Measurements from ENCODE around the gene FOXK1.
"Not testable (repeated sequence)": the region's sequence is repeated elsewhere in the genome, so short reads cannot be mapped to it uniquely, and the experiment has no call there.

FOXK1 gene

DNA sequence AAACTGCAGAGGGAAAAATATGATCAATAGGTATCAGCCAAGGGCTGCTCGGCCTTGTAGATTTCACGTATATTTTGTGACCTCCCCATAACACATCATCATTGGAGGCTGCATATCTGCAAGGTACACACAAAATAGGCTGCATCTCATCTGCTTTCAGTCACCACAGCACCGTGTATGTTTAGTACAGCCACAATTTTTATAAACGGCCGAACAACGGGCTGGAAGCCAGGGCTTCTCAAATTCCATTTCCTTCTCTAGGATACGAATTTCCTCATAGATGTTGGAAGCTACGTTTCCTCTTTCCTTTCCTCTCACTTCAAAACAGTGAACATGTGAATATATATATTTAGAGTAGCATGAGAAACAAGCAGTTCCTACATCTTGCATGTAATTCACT is 20.2 kb upstream of the FOXK1 start:
- no peaks in the 10 kb centered on the region for H3K36me3 ChIP-seq (ENCODE audit: insufficient read depth, low read length)
- no peak for DNase-seq (ENCODE audit: low read depth, low spot score)
- TF ChIP-seq POLR2AphosphoS5 (IDR thresholded peaks at IDR 0.05; ENCODE audit: borderline replicate concordance, low read depth, low read length), result no peak
- TF ChIP-seq FOXP2 (optimal IDR thresholded peaks at IDR 0.05; ENCODE audit: control extremely low read depth, extremely low read length, insufficient read depth), result no peak
- no peak for TF ChIP-seq EZH2 (IDR thresholded peaks at IDR 0.05)
- H3K9ac ChIP-seq (ENCODE audit: insufficient read length), result no peak overlapping the region
- H3K9me3 ChIP-seq (ENCODE audit: low read depth, low read length), result no peaks in the 10 kb centered on the region; the same call in 1 of the 2 replicates
- no peak overlapping the region for H3K4me3 ChIP-seq
- 0 out of 2 replicates have a peak overlapping the region, but pooled peaks have one; percentile 1 for H3K27ac ChIP-seq

- Histone ChIP-seq H3K9me3 (ENCODE audit: low read depth, low read length) (no peaks in the 10 kb centered on the region), H3K4me3 (no peak overlapping the region), H3K27ac (no peak overlapping the region), H3K9ac (ENCODE audit: insufficient read length) (no peak overlapping the region), H3K36me3 (ENCODE audit: insufficient read depth, low read length) (no peaks in the 10 kb centered on the region)
- no peak for TF ChIP-seq POLR2AphosphoS5 (IDR thresholded peaks at IDR 0.05; ENCODE audit: borderline replicate concordance, low read depth, low read length)
- no peak for TF ChIP-seq FOXP2 (optimal IDR thresholded peaks at IDR 0.05; ENCODE audit: control extremely low read depth, extremely low read length, insufficient read depth)
- TF ChIP-seq EZH2 (IDR thresholded peaks at IDR 0.05), result no peak
- no peak for DNase-seq (ENCODE audit: low read depth, low spot score)
Observed at GRCh38 chr7:4663239-4664018, 18.7 kb upstream of the FOXK1 start.

GRCh38 chr7:4665661-4666060 is 16.4 kb upstream of the FOXK1 start:
- H3K27ac ChIP-seq, result peak overlapping the region; percentile 64; the same call in 1 of the 2 replicates
- DNase-seq (ENCODE audit: low read depth, low spot score), result no peak
- H3K36me3 ChIP-seq (ENCODE audit: insufficient read depth, low read length), result no peaks in the 10 kb centered on the region
- TF ChIP-seq POLR2AphosphoS5 (IDR thresholded peaks at IDR 0.05; ENCODE audit: borderline replicate concordance, low read depth, low read length), result no peak
- TF ChIP-seq EZH2 (IDR thresholded peaks at IDR 0.05), result no peak
- TF ChIP-seq FOXP2 (optimal IDR thresholded peaks at IDR 0.05; ENCODE audit: control extremely low read depth, extremely low read length, insufficient read depth), result no peak
- no peak overlapping the region for H3K9ac ChIP-seq (ENCODE audit: insufficient read length)
- H3K4me3 ChIP-seq, result no peak overlapping the region
- no peaks in the 10 kb centered on the region for H3K9me3 ChIP-seq (ENCODE audit: low read depth, low read length)

DNA sequence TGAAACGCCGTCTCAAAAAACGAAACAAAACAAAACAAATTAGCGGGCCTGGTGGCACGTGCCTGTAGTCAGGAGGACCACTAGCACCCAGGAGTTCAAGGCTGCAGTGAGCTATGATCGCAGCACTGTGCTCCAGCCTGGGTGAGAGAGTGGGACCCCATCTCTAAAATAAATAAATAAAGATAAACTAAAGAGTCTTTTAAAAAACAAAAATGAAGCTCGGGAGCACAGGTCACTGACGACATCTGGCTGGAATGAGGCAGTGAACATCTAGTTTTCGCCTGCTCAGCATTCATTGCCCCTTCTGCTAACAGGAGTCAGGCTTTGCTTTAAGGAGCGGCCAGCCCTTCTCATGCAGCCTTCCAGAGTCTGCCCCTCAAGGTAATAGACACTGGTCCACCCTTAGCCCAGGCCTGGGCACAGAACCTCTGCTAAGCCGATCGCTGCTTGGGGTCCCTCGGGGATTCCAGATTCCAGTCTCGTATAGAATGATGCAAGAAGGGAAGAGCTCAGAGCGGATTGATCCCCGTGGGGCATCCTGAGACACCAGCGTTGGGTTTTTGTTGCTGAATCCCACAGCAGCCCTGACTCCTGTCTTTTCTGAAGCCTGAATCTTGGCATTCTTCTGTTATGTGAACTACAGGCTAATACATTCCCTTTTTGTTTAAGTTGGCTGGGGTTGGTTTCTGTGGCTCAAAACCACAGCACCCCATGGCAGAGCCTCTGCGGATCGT is 14.2 kb upstream of the FOXK1 start:
- peak; percentile 64 for DNase-seq (ENCODE audit: low read depth, low spot score)
- TF ChIP-seq EZH2 (IDR thresholded peaks at IDR 0.05) (no peak), FOXP2 (optimal IDR thresholded peaks at IDR 0.05; ENCODE audit: control extremely low read depth, extremely low read length, insufficient read depth) (no peak), POLR2AphosphoS5 (IDR thresholded peaks at IDR 0.05; ENCODE audit: borderline replicate concordance, low read depth, low read length) (no peak)
- no peaks in the 10 kb centered on the region for H3K36me3 ChIP-seq (ENCODE audit: insufficient read depth, low read length)
- peak overlapping the region; percentile 58 for H3K9ac ChIP-seq (ENCODE audit: insufficient read length)
- H3K4me3 ChIP-seq, result peak overlapping the region; percentile 19; the same call in 1 of the 2 replicates
- peak overlapping the region; percentile 75 for H3K27ac ChIP-seq
- no peaks in the 10 kb centered on the region for H3K9me3 ChIP-seq (ENCODE audit: low read depth, low read length)

DNA sequence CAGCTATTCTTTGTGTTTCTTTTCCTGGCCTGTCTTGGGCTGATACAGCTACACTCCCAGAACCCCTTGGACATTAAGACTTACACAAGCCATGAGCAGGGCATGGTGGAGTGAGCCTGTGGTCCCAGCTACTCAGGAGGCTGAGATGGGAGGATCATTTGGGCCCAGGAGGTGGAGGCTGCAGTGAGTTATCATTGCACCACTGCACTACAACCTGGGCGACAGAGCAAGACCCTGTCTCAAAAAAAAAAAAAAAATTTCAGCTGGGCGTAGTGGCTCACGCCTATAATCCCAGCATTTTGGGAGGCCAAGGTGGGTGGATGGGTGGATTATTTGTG is 13.6 kb upstream of the FOXK1 start:
- H3K4me3 ChIP-seq, result peak overlapping the region; percentile 19; the same call in 1 of the 2 replicates
- no peaks in the 10 kb centered on the region for H3K36me3 ChIP-seq (ENCODE audit: insufficient read depth, low read length)
- TF ChIP-seq POLR2AphosphoS5 (IDR thresholded peaks at IDR 0.05; ENCODE audit: borderline replicate concordance, low read depth, low read length), result no peak
- no peak for TF ChIP-seq FOXP2 (optimal IDR thresholded peaks at IDR 0.05; ENCODE audit: control extremely low read depth, extremely low read length, insufficient read depth)
- no peak for TF ChIP-seq EZH2 (IDR thresholded peaks at IDR 0.05)
- no peak for DNase-seq (ENCODE audit: low read depth, low spot score)
- no peaks in the 10 kb centered on the region for H3K9me3 ChIP-seq (ENCODE audit: low read depth, low read length)
- peak overlapping the region; percentile 58 for H3K9ac ChIP-seq (ENCODE audit: insufficient read length)
- H3K27ac ChIP-seq, result peak overlapping the region; percentile 75

DNA sequence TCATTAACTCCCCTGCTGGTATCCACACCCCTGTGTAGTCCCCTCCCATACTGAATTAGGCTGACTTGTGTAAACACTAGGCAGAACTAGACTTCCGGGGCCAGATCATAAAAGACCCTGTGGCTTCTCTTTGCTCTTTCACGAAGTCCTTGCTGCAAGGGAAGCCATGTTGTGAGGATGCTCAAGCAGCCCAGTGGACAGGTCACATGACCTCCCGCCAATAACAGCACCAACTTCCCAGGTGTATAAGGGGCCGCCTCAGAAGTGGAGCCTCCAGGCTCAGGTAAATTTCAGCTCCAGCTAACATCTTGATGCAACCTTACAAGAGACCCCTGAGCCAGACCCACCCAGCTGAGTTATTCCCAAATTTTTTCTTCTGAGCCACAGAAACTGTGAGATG is 11.3 kb upstream of the FOXK1 start:
- H3K36me3 ChIP-seq (ENCODE audit: insufficient read depth, low read length), result no peaks in the 10 kb centered on the region
- H3K9me3 ChIP-seq (ENCODE audit: low read depth, low read length), result no peaks in the 10 kb centered on the region
- no peak for DNase-seq (ENCODE audit: low read depth, low spot score)
- no peak overlapping the region for H3K4me3 ChIP-seq
- no peak for TF ChIP-seq FOXP2 (optimal IDR thresholded peaks at IDR 0.05; ENCODE audit: control extremely low read depth, extremely low read length, insufficient read depth)
- no peak overlapping the region for H3K27ac ChIP-seq
- H3K9ac ChIP-seq (ENCODE audit: insufficient read length), result no peak overlapping the region

DNA sequence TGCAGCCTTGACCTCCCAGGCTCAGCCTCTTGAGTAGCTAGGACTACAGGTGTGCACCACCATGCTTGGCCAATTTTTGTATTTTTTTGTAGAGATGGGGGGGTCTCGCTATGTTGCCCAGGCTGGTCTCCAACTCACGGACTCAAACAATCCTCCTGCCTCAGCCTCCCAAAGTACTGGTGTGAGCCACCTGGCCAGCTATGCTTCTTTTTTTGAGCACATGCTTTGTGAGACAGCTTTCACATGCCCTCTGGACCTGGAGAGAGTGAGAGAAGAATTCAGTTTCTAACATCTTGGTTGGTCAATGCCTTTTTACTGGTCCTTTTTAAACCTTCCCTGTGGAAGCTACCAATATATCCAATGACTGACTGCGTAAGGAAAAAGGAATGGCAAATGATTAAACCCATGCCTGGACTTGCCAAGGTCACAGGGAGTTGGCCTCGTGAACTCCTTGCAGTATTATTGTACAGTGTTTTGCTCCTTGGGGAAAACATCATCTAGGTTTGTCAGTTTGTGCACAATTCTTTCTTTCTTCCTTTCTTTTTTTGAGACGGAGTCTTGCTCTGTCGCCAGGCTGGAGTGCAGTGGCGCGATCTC is 6.2 kb upstream of the FOXK1 start:
- TF ChIP-seq POLR2AphosphoS5 (IDR thresholded peaks at IDR 0.05; ENCODE audit: borderline replicate concordance, low read depth, low read length) (no peak), FOXP2 (optimal IDR thresholded peaks at IDR 0.05; ENCODE audit: control extremely low read depth, extremely low read length, insufficient read depth) (no peak), EZH2 (IDR thresholded peaks at IDR 0.05) (no peak)
- no peak for DNase-seq (ENCODE audit: low read depth, low spot score)
- no peaks in the 10 kb centered on the region for H3K36me3 ChIP-seq (ENCODE audit: insufficient read depth, low read length)
- no peak overlapping the region for H3K4me3 ChIP-seq
- no peak overlapping the region for H3K27ac ChIP-seq
- no peaks in the 10 kb centered on the region for H3K9me3 ChIP-seq (ENCODE audit: low read depth, low read length)
- no peak overlapping the region for H3K9ac ChIP-seq (ENCODE audit: insufficient read length)

DNA sequence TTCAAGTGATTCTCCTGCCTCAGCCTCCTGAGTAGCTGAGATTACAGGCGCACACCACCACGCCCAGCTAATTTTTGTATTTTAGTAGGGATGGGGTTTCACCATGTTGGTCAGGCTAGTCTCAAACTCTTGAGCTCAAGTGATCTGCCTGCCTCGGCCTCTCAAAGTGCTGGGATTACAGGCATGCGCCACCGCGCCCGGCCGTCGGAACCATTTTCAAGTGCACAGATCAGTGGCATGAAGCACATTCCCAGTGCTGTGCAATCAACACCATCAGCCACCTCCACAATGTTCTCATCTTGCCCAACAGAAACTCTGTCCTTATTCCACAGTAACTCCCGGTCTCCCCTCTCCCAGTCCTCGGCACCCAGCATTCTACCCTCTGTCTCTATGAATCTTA is 4.6 kb upstream of the FOXK1 start:
- H3K27ac ChIP-seq; H3K36me3 ChIP-seq (ENCODE audit: insufficient read depth, low read length); H3K9me3 ChIP-seq (ENCODE audit: low read depth, low read length); H3K9ac ChIP-seq (ENCODE audit: insufficient read length); DNase-seq (ENCODE audit: low read depth, low spot score); H3K4me3 ChIP-seq: not testable (repeated sequence)
